HepG2 (cell line): ENCODE measurements around the gene NUDT14. TPM values are rescaled to one million over a fixed set of nuclear protein-coding genes. Genes with fewer than 3 reads are reported as not detected.

Experiments
- ATAC-seq: fragments of 200-7000 bp; cut with Tn5 transposase; 3 replicates; pipeline ENCODE4 v1.9.1; 2020; ENCODE audit warnings: mild to moderate bottlenecking, moderate library complexity
- BruUV-seq: library from RNA; stranded (reverse); fragments of 400-500 nt; replicated peaks from 2 replicates; lab custom pipeline; 2021; lab: Mats Ljungman, UMichigan
- CTCF ChIA-PET: fragments of 300-600 bp; formaldehyde crosslinking; extraction: SDS; loops from one replicate; lab custom pipeline; 2021; ENCODE audit warnings: low total read pairs, inconsistent platforms, low intra/inter-chr PET ratio; lab: Yijun Ruan, JAX
- POLR2A ChIA-PET: fragments of 350-600 bp; sonication (Branson Sonifier 250); formaldehyde crosslinking; loops from one replicate; lab custom pipeline; 2020; ENCODE audit warnings: antibody characterized with exemption, inconsistent platforms; lab: Yijun Ruan, JAX
- DNase-seq: peaks from one replicate; pipeline ENCODE4 v3.0.0-alpha.2; 2015; ENCODE audit warnings: low spot score
- FAIRE-seq: peaks from 3 replicates; lab custom pipeline; 2011; peaks lifted over from hg19 to GRCh38; lab: Jason Lieb, UNC
- H2AFZ ChIP-seq: one replicate; pipeline ENCODE4 v1.6.1; 2011; ENCODE audit warnings: low read length, inconsistent platforms
- H3K27ac ChIP-seq: fragments of 300-600 bp; 3 replicates; pipeline ENCODE4 v1.8.0; 2011; ENCODE audit warnings: mixed run types, mild to moderate bottlenecking, mixed read lengths, low read length, inconsistent platforms; ENCODE audit not compliant: insufficient read depth; ENCODE audit errors: extremely low read length
- H3K27me3 ChIP-seq, 2 experiments: fragments of 200-600 bp in 1 of 2; 2 replicates in 1 of 2; 3 replicates in 1 of 2; pipeline versions ENCODE4 v1.6.0 to v1.8.0; 2011; ENCODE audit warnings: low read length in 2 of 2, mild to moderate bottlenecking in 2 of 2, moderate library complexity in 2 of 2, inconsistent platforms in 1 of 2; ENCODE audit not compliant: insufficient read depth in 2 of 2, control insufficient read depth in 1 of 2
- H3K36me3 ChIP-seq, 2 experiments: fragments of 200-600 bp in 1 of 2; replicated peaks in 1 of 2; 2 replicates in 1 of 2; 3 replicates in 1 of 2; pipeline versions ENCODE4 v1.5.1 to v1.8.0; 2011; ENCODE audit warnings: low read length in 2 of 2, inconsistent platforms in 1 of 2; ENCODE audit not compliant: insufficient read depth in 2 of 2, control insufficient read depth in 1 of 2
- H3K4me1 ChIP-seq: 2 replicates; pipeline ENCODE4 v1.5.1; 2012; ENCODE audit warnings: low read length, inconsistent platforms; ENCODE audit not compliant: insufficient read depth
- H3K4me2 ChIP-seq: 2 replicates; pipeline ENCODE4 v1.6.0; 2011; ENCODE audit warnings: low read depth, low read length, inconsistent platforms
- H3K4me3 ChIP-seq, 3 experiments: fragments of 200-600 bp in 1 of 3; sonication (generic), shearing (Covaris generic) in 1 of 3; replicated peaks in 1 of 3; 2 replicates each; pipeline ENCODE4 v1.5.1; 2011 to 2016; ENCODE audit warnings: low read length in 3 of 3, inconsistent platforms in 2 of 3, low read depth in 2 of 3, mild to moderate bottlenecking in 2 of 3, control low read depth in 1 of 3, mixed read lengths in 1 of 3; ENCODE audit not compliant: insufficient read depth in 1 of 3
- H3K79me2 ChIP-seq: one replicate; pipeline ENCODE4 v1.6.1; 2011; ENCODE audit warnings: low read length, inconsistent platforms; ENCODE audit not compliant: insufficient read depth
- H3K9ac ChIP-seq: 2 replicates; pipeline ENCODE4 v1.6.0; 2011; ENCODE audit warnings: mild to moderate bottlenecking, low read depth, low read length, inconsistent platforms; ENCODE audit not compliant: insufficient read depth
- H3K9me3 ChIP-seq: 2 replicates; pipeline ENCODE4 v1.5.1; 2012; ENCODE audit warnings: mild to moderate bottlenecking, low read length
- H4K20me1 ChIP-seq: 2 replicates; pipeline ENCODE4 v1.6.0; 2011; ENCODE audit warnings: inconsistent platforms, mild to moderate bottlenecking, low read length, moderate library complexity; ENCODE audit not compliant: insufficient read depth
- DRAP1 ChIP-seq: IDR thresholded peaks from 2 replicates; pipeline ENCODE4 v1.6.1; 2016; ENCODE audit warnings: missing genetic modification reagents, missing compliant biosample characterization
- EZH2 ChIP-seq: conservative IDR thresholded peaks from 2 replicates; pipeline ENCODE4 v1.6.1; 2012; ENCODE audit warnings: mild to moderate bottlenecking, low read depth, low read length, moderate library complexity
- HNRNPLL ChIP-seq: fragments of 200-400 bp; formaldehyde crosslinking; IDR thresholded peaks from 2 replicates; pipeline ENCODE4 v1.6.1; 2017; ENCODE audit warnings: mild to moderate bottlenecking, low read depth, low read length; ENCODE audit not compliant: poor library complexity, severe bottlenecking
- MAX ChIP-seq: IDR thresholded peaks from 2 replicates; pipeline ENCODE4 v1.6.1; 2012; ENCODE audit warnings: inconsistent platforms
- MTF2 ChIP-seq: sonication (generic); formaldehyde crosslinking; IDR thresholded peaks from 2 replicates; pipeline ENCODE4 v1.5.0; 2020; ENCODE audit warnings: missing genetic modification reagents, borderline replicate concordance
- MYC ChIP-seq: sonication (generic); formaldehyde crosslinking; IDR thresholded peaks from 2 replicates; pipeline ENCODE4 v1.9.0; 2021; ENCODE audit warnings: missing genetic modification reagents, borderline replicate concordance
- NR2F6 ChIP-seq, 2 experiments: IDR thresholded peaks; 2 replicates each; pipeline ENCODE4 v1.6.1; 2016; ENCODE audit warnings: antibody characterized with exemption in 1 of 2, mild to moderate bottlenecking in 1 of 2
- TBX2 ChIP-seq: sonication (generic); formaldehyde crosslinking; IDR thresholded peaks from 2 replicates; pipeline ENCODE4 v1.5.0; 2020; ENCODE audit warnings: missing genetic modification reagents, mild to moderate bottlenecking, borderline replicate concordance
- THYN1 ChIP-seq: sonication (generic); formaldehyde crosslinking; IDR thresholded peaks from 2 replicates; pipeline ENCODE4 v1.8.1; 2023; ENCODE audit warnings: low read depth, mild to moderate bottlenecking, moderate library complexity, missing genetic modification reagents, borderline replicate concordance
- USF2 ChIP-seq, 2 experiments: sonication (generic) in 1 of 2; formaldehyde crosslinking in 1 of 2; IDR thresholded peaks; 2 replicates each; pipeline versions ENCODE4 v1.5.1 to v1.6.1; 2011 to 2020; ENCODE audit warnings: borderline replicate concordance in 1 of 2, low read depth in 1 of 2, low read length in 1 of 2, mild to moderate bottlenecking in 1 of 2, missing genetic modification reagents in 1 of 2, moderate library complexity in 1 of 2
- ZFX ChIP-seq: sonication (generic); formaldehyde crosslinking; IDR thresholded peaks from 2 replicates; pipeline ENCODE4 v1.4.0; 2020; ENCODE audit warnings: mild to moderate bottlenecking, low read depth, missing genetic modification reagents, moderate library complexity
- ZMYM3 ChIP-seq: sonication (generic); formaldehyde crosslinking; IDR thresholded peaks from 2 replicates; pipeline ENCODE4 v1.5.1; 2020; ENCODE audit warnings: mild to moderate bottlenecking, missing genetic modification reagents
- ZNF704 ChIP-seq: sonication (generic); formaldehyde crosslinking; IDR thresholded peaks from 2 replicates; pipeline ENCODE4 v1.8.1; 2023; ENCODE audit warnings: mild to moderate bottlenecking, inconsistent platforms, moderate library complexity, missing genetic modification reagents, borderline replicate concordance
- ZNF777 ChIP-seq: sonication (generic); formaldehyde crosslinking; IDR thresholded peaks from 2 replicates; pipeline ENCODE4 v1.4.0; 2020; ENCODE audit warnings: missing genetic modification reagents
- ZNF800 ChIP-seq: sonication (generic); formaldehyde crosslinking; IDR thresholded peaks from 2 replicates; pipeline ENCODE4 v1.4.0; 2020; ENCODE audit warnings: missing genetic modification reagents
- WGBS: methylation state at CpG from one replicate; pipeline ENCODE4 v1.1.6; 2017; ENCODE audit warnings: low lambda C conversion rate; 5-methylcytosine and 5-hydroxymethylcytosine counted together
- in situ Hi-C: cut with HindIII; loops from 2 replicates; pipeline ENCODE4 v1.10.0; 2017; ENCODE audit warnings: low pct_unique_long_range_greater_than_20kb; ENCODE audit not compliant: extremely low pct_ligation_motif_present
- intact Hi-C: fragments of 100-400 bp; cut with micrococcal nuclease; formaldehyde crosslinking; loops from one replicate; pipeline ENCODE4 v1.10.0; 2022; ENCODE audit not compliant: unreplicated experiment
- polyA plus RNA-seq, 8 experiments: library from polyadenylated mRNA; depleted of rRNA in 3 of 8; stranded (reverse) in 7 of 8; unstranded in 1 of 8; fragments of >200 nt; fragmentation: Illumina TruSeq in 4 of 8; extraction: Trizol in 4 of 8; gene quantifications; 2 replicates each; pipeline versions ENCODE4 v1.2.1 to v1.2.3, GENCODE V29; 2011 to 2016; ENCODE audit warnings: low read depth in 4 of 8, missing spikeins in 1 of 8, mixed read lengths in 1 of 8; ENCODE audit not compliant: insufficient read depth in 1 of 8
- total RNA-seq, 5 experiments: library from RNA; depleted of rRNA; stranded (reverse); fragments of >200 nt; fragmentation: Illumina TruSeq; extraction: Trizol; gene quantifications; 2 replicates each; pipeline ENCODE4 v1.2.3, GENCODE V29; 2016; ENCODE audit warnings: low read depth in 1 of 5

NUDT14 gene
- total and polyA plus RNA-seq, 2 of the 13 experiments (the other 11 are each of a cell fraction or from before 2014, with no cell fraction given) = 5.8 to 6.1 TPM

- in situ Hi-C loops (no loop called here), intact Hi-C loops (no loop called here)
- ATAC-seq (no peak), DNase-seq (no peak), FAIRE-seq (no peak)
- no TSS peak for BruUV-seq
- Histone ChIP-seq H3K27me3 (peaks cover 37 to 64% of the 10 kb centered on the region in 2 experiments), H3K4me3 (peak overlapping the region in 1 of 3 experiments; percentile 43; a peak in 1 of 6 replicates), H3K4me2 (peak overlapping the region; percentile 12; the same call in 1 of the 2 replicates), H3K4me1 (peaks cover 9% of the 10 kb centered on the region; the same call in 1 of the 2 replicates), H2AFZ (no peak overlapping the region), H3K79me2 (no peaks in the 10 kb centered on the region), H3K36me3 (no peaks in the 10 kb centered on the region), H3K27ac (no peak overlapping the region), H3K9ac (no peak overlapping the region), H4K20me1 (no peaks in the 10 kb centered on the region), H3K9me3 (no peaks in the 10 kb centered on the region)
- 60% methylated on average over 5 of the region's 48 CpGs for WGBS
- POLR2A ChIA-PET = no interaction called here
- CTCF ChIA-PET = no interaction called here
- TF ChIP-seq DRAP1 (no peak), ZFX (CRISPR knock-in tag) (peak; percentile 67), HNRNPLL (peak; percentile 65), ZNF800 (CRISPR knock-in tag) (peak; percentile 69; the same call in 1 of the 2 replicates), NR2F6 (IDR thresholded peaks at IDR 0.05) (no peak), NR2F6 (CRISPR knock-in tag; IDR thresholded peaks at IDR 0.05) (0 out of 2 replicates have a peak, but pooled peaks have one; percentile 6), MYC (CRISPR knock-in tag) (peak; percentile 79), MTF2 (peak; percentile 95; the same call in 1 of the 2 replicates), TBX2 (CRISPR knock-in tag) (peak; percentile 22; the same call in 1 of the 2 replicates), USF2 (IDR thresholded peaks at IDR 0.05; ENCODE audit: low read depth, low read length) (no peak), USF2 (CRISPR knock-in tag; IDR thresholded peaks at IDR 0.05; ENCODE audit: borderline replicate concordance) (no peak; the same call in 1 of the 2 replicates), EZH2 (peak; percentile 75; the same call in 1 of the 2 replicates), MAX (peak; percentile 86), ZNF777 (CRISPR knock-in tag) (peak; percentile 51), ZNF704 (CRISPR knock-in tag) (0 out of 2 replicates have a peak, but pooled peaks have one; percentile 59), THYN1 (CRISPR knock-in tag) (no peak), ZMYM3 (CRISPR knock-in tag) (no peak)
Observed at GRCh38 chr14:105155681-105156413, 25.3 kb downstream of the NUDT14 start.
